NB4 (cell line): Measurements from ENCODE around the gene DBP.

ENCODE experiments used
- TF ChIP-seq, protein P1 (sequence below): IDR thresholded peaks from one replicate; pipeline ENCODE4 v1.5.1; 2012; ENCODE audit warnings: low read depth, low read length
- TF ChIP-seq, protein P2 (sequence below): IDR thresholded peaks from 2 replicates; pipeline ENCODE4 v1.6.1; 2011; ENCODE audit warnings: low read depth, low read length

DNA sequence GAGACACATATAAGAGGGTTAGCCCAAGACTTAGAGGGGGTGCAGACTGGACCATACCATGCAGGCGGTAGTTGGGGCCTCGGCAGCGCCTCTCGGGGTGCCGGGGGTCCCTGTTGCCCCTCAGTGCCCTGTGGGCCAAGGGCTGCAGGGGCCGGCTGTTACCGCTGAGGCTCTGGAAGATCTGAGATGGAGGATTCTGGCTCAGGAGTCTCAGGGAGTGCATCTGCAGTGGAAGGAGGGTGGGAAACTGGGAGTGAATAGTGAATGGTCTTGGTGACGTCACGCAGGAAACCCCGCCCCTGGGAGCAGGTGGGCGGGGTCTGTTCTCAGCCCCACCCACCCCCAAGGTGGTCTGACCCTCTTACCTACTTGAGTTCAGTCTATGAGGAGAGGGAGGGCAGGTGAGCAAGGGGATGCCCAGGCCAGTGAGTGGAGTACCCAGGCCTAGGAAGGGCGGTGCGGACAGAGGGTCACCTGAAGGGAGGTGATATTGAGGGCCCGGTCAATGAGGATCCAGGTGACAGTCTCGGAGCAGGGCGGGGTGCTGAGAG lies 1.7 kb upstream of the DBP start:
- TF ChIP-seq, protein P1, sequence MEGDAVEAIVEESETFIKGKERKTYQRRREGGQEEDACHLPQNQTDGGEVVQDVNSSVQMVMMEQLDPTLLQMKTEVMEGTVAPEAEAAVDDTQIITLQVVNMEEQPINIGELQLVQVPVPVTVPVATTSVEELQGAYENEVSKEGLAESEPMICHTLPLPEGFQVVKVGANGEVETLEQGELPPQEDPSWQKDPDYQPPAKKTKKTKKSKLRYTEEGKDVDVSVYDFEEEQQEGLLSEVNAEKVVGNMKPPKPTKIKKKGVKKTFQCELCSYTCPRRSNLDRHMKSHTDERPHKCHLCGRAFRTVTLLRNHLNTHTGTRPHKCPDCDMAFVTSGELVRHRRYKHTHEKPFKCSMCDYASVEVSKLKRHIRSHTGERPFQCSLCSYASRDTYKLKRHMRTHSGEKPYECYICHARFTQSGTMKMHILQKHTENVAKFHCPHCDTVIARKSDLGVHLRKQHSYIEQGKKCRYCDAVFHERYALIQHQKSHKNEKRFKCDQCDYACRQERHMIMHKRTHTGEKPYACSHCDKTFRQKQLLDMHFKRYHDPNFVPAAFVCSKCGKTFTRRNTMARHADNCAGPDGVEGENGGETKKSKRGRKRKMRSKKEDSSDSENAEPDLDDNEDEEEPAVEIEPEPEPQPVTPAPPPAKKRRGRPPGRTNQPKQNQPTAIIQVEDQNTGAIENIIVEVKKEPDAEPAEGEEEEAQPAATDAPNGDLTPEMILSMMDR = no peak
- TF ChIP-seq, protein P2, sequence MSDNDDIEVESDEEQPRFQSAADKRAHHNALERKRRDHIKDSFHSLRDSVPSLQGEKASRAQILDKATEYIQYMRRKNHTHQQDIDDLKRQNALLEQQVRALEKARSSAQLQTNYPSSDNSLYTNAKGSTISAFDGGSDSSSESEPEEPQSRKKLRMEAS = no peak
